HL-60 (cell line): ENCODE data around the gene SPTBN5.

Experiments used
- GABPA ChIP-seq: IDR thresholded peaks from 2 replicates; pipeline ENCODE4 v1.6.1; 2012; ENCODE audit warnings: low read depth
- POLR2AphosphoS5 ChIP-seq: IDR thresholded peaks from 2 replicates; pipeline ENCODE4 v1.6.1; 2012; ENCODE audit warnings: low read depth
- TF ChIP-seq, protein P1 (sequence below): IDR thresholded peaks from one replicate; pipeline ENCODE4 v1.5.1; 2011; ENCODE audit warnings: low read length, control low read depth, inconsistent platforms; ENCODE audit not compliant: insufficient read depth
- TF ChIP-seq, protein P2 (sequence below): IDR thresholded peaks from 2 replicates; pipeline ENCODE4 v1.6.1; 2012; ENCODE audit warnings: low read depth; ENCODE audit not compliant: insufficient replicate concordance

DNA sequence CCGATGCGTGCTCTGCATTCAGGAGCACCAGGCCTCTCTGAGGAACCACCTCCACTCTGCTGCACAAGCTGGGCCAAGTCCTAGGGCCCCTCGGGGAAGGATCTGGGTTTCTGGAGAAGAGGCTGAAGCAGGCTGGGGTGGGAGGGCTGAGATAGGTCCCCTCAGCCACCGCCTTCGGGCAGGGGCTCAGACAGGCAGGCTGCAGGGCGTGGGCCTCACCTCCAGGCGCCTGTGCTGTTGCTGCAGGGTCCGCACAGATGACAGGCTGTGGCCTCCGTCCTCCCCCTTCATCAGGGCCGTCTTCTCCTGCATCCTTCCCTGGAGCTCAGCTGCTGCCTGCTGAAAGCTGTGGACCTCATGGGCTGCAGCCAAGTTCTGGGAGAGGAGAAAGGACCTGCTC is 40.0 kb downstream of the SPTBN5 start:
- TF ChIP-seq, protein P1, sequence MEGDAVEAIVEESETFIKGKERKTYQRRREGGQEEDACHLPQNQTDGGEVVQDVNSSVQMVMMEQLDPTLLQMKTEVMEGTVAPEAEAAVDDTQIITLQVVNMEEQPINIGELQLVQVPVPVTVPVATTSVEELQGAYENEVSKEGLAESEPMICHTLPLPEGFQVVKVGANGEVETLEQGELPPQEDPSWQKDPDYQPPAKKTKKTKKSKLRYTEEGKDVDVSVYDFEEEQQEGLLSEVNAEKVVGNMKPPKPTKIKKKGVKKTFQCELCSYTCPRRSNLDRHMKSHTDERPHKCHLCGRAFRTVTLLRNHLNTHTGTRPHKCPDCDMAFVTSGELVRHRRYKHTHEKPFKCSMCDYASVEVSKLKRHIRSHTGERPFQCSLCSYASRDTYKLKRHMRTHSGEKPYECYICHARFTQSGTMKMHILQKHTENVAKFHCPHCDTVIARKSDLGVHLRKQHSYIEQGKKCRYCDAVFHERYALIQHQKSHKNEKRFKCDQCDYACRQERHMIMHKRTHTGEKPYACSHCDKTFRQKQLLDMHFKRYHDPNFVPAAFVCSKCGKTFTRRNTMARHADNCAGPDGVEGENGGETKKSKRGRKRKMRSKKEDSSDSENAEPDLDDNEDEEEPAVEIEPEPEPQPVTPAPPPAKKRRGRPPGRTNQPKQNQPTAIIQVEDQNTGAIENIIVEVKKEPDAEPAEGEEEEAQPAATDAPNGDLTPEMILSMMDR = no peak
- TF ChIP-seq POLR2AphosphoS5 (no peak), GABPA (no peak)
- TF ChIP-seq, protein P2, sequence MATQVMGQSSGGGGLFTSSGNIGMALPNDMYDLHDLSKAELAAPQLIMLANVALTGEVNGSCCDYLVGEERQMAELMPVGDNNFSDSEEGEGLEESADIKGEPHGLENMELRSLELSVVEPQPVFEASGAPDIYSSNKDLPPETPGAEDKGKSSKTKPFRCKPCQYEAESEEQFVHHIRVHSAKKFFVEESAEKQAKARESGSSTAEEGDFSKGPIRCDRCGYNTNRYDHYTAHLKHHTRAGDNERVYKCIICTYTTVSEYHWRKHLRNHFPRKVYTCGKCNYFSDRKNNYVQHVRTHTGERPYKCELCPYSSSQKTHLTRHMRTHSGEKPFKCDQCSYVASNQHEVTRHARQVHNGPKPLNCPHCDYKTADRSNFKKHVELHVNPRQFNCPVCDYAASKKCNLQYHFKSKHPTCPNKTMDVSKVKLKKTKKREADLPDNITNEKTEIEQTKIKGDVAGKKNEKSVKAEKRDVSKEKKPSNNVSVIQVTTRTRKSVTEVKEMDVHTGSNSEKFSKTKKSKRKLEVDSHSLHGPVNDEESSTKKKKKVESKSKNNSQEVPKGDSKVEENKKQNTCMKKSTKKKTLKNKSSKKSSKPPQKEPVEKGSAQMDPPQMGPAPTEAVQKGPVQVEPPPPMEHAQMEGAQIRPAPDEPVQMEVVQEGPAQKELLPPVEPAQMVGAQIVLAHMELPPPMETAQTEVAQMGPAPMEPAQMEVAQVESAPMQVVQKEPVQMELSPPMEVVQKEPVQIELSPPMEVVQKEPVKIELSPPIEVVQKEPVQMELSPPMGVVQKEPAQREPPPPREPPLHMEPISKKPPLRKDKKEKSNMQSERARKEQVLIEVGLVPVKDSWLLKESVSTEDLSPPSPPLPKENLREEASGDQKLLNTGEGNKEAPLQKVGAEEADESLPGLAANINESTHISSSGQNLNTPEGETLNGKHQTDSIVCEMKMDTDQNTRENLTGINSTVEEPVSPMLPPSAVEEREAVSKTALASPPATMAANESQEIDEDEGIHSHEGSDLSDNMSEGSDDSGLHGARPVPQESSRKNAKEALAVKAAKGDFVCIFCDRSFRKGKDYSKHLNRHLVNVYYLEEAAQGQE = no peak
